H1 (cell line): ENCODE data around the gene HCK. TPM values are rescaled to one million over a fixed set of nuclear protein-coding genes. Genes with fewer than 3 reads are reported as not detected.

ENCODE experiments used
- CTCF ChIA-PET: fragments of 300-600 bp; sonication (Branson Sonifier 250); formaldehyde crosslinking; loops from one replicate; lab custom pipeline; 2021; ENCODE audit not compliant: partially characterized antibody; lab: Charles Lee
- POLR2A ChIA-PET: fragments of 300-600 bp; sonication (Branson Sonifier 250); formaldehyde crosslinking; loops from one replicate; lab custom pipeline; 2021; ENCODE audit warnings: inconsistent platforms; ENCODE audit not compliant: partially characterized antibody; lab: Charles Lee
- DNase-seq, 2 experiments: peaks; one replicate each; pipeline versions ENCODE4 v3.0.0 to v3.0.0-alpha.2; 2010 to 2022; ENCODE audit warnings: low spot score in 2 of 2, low read depth in 1 of 2, mixed read lengths in 1 of 2
- FAIRE-seq: peaks from 2 replicates; lab custom pipeline; 2011; peaks lifted over from hg19 to GRCh38; lab: Jason Lieb, UNC
- H2AFZ ChIP-seq: 2 replicates; pipeline ENCODE4 v1.8.1; 2012; ENCODE audit warnings: low read length, inconsistent platforms
- H2AK5ac ChIP-seq: 2 replicates; pipeline ENCODE4 v1.6.1; 2013; ENCODE audit warnings: low read depth, low read length
- H2BK120ac ChIP-seq: replicated peaks from 2 replicates; pipeline ENCODE3; 2013; ENCODE audit warnings: low read depth, low read length, inconsistent platforms
- H2BK12ac ChIP-seq: 2 replicates; pipeline ENCODE4 v1.6.1; 2013; ENCODE audit warnings: low read depth, low read length
- H2BK15ac ChIP-seq: 2 replicates; pipeline ENCODE4 v1.6.1; 2013; ENCODE audit warnings: low read length
- H2BK20ac ChIP-seq: 2 replicates; pipeline ENCODE4 v1.6.1; 2013; ENCODE audit warnings: low read length
- H2BK5ac ChIP-seq: 2 replicates; pipeline ENCODE4 v1.6.1; 2013; ENCODE audit warnings: low read depth, low read length
- H3K14ac ChIP-seq: 2 replicates; pipeline ENCODE4 v1.6.1; 2013; ENCODE audit warnings: inconsistent platforms; ENCODE audit not compliant: insufficient read length
- H3K18ac ChIP-seq: 2 replicates; pipeline ENCODE4 v1.6.1; 2013; ENCODE audit warnings: low read length; ENCODE audit errors: extremely low read depth
- H3K23ac ChIP-seq: 2 replicates; pipeline ENCODE4 v1.6.1; 2013; ENCODE audit warnings: inconsistent platforms; ENCODE audit not compliant: insufficient read length
- H3K23me2 ChIP-seq: 2 replicates; pipeline ENCODE4 v1.6.1; 2013; ENCODE audit warnings: low read depth, low read length
- H3K27ac ChIP-seq: 2 replicates; pipeline ENCODE4 v1.6.1; 2011; ENCODE audit warnings: low read depth, low read length, inconsistent platforms
- H3K27me3 ChIP-seq, 4 experiments: replicated peaks in 1 of 4; 1 replicate in 1 of 4; 2 replicates in 3 of 4; pipeline versions ENCODE4 v1.6.1 to v1.8.1; 2011 to 2013; ENCODE audit warnings: low read length in 3 of 4, mild to moderate bottlenecking in 3 of 4, inconsistent platforms in 2 of 4, mixed read lengths in 2 of 4, moderate library complexity in 1 of 4; ENCODE audit not compliant: control insufficient read depth in 3 of 4, insufficient read depth in 3 of 4; ENCODE audit errors: extremely low read depth in 1 of 4
- H3K36me3 ChIP-seq, 4 experiments: 2 replicates each; pipeline versions ENCODE4 v1.6.1 to v1.8.1; 2011 to 2013; ENCODE audit warnings: mild to moderate bottlenecking in 4 of 4, low read length in 3 of 4, moderate library complexity in 2 of 4, control low read depth in 1 of 4, inconsistent platforms in 1 of 4; ENCODE audit not compliant: insufficient read depth in 4 of 4, control insufficient read depth in 2 of 4
- H3K4ac ChIP-seq: replicated peaks from 2 replicates; pipeline ENCODE3; 2013; ENCODE audit warnings: low read length, low read depth, mixed read lengths, inconsistent platforms; ENCODE audit not compliant: insufficient read length
- H3K4me1 ChIP-seq, 4 experiments: replicated peaks in 1 of 4; 1 replicate in 1 of 4; 2 replicates in 3 of 4; pipeline versions ENCODE4 v1.6.1 to v1.8.1; 2011 to 2013; ENCODE audit warnings: low read length in 3 of 4, inconsistent platforms in 2 of 4, mixed read lengths in 1 of 4; ENCODE audit not compliant: insufficient read depth in 4 of 4, control insufficient read depth in 3 of 4
- H3K4me2 ChIP-seq, 2 experiments: 2 replicates each; pipeline versions ENCODE4 v1.6.1 to v1.8.1; 2011 to 2013; ENCODE audit warnings: low read depth in 2 of 2, low read length in 2 of 2, control low read depth in 1 of 2, inconsistent platforms in 1 of 2, mild to moderate bottlenecking in 1 of 2; ENCODE audit not compliant: insufficient read depth in 1 of 2
- H3K4me3 ChIP-seq, 4 experiments: fragments of 200-600, 300-600 bp in 1 of 4; sonication (generic), shearing (Covaris generic), sonication (Bioruptor Twin) in 1 of 4; 2 replicates each; pipeline versions ENCODE4 v1.5.1 to v1.8.1; 2011 to 2016; ENCODE audit warnings: low read length in 4 of 4, low read depth in 3 of 4, control low read depth in 2 of 4, inconsistent platforms in 2 of 4, mild to moderate bottlenecking in 2 of 4, mixed read lengths in 1 of 4, moderate library complexity in 1 of 4; ENCODE audit not compliant: insufficient read depth in 2 of 4; ENCODE audit errors: extremely low read depth in 1 of 4
- H3K56ac ChIP-seq: replicated peaks from 2 replicates; pipeline ENCODE3; 2013; ENCODE audit warnings: low read depth, mild to moderate bottlenecking, mixed read lengths, low read length, inconsistent platforms; ENCODE audit not compliant: insufficient read length
- H3K79me1 ChIP-seq: 2 replicates; pipeline ENCODE4 v1.6.1; 2013; ENCODE audit warnings: low read depth, low read length, control low read depth
- H3K79me2 ChIP-seq, 2 experiments: 2 replicates each; pipeline versions ENCODE4 v1.6.1 to v1.8.1; 2012 to 2013; ENCODE audit warnings: low read length in 2 of 2, mild to moderate bottlenecking in 2 of 2, inconsistent platforms in 1 of 2; ENCODE audit not compliant: insufficient read depth in 2 of 2, control insufficient read depth in 1 of 2
- H3K9ac ChIP-seq, 4 experiments: replicated peaks in 1 of 4; 1 replicate in 1 of 4; 2 replicates in 3 of 4; pipeline versions ENCODE4 v1.6.1 to v1.8.1; 2011 to 2013; ENCODE audit warnings: low read depth in 3 of 4, low read length in 3 of 4, control low read depth in 2 of 4, mild to moderate bottlenecking in 2 of 4, moderate library complexity in 2 of 4, inconsistent platforms in 1 of 4; ENCODE audit errors: extremely low read depth in 1 of 4
- H3K9me3 ChIP-seq, 2 experiments: 2 replicates each; pipeline versions ENCODE4 v1.6.1 to v1.8.1; 2012 to 2013; ENCODE audit warnings: mild to moderate bottlenecking in 2 of 2, moderate library complexity in 2 of 2, control low read depth in 1 of 2, inconsistent platforms in 1 of 2, low read depth in 1 of 2, low read length in 1 of 2, mixed read lengths in 1 of 2; ENCODE audit not compliant: insufficient read depth in 2 of 2
- H4K20me1 ChIP-seq, 2 experiments: replicated peaks in 1 of 2; 2 replicates each; pipeline versions ENCODE3 to v1.8.1; 2011 to 2013; ENCODE audit warnings: inconsistent platforms in 2 of 2, low read length in 2 of 2, mild to moderate bottlenecking in 1 of 2; ENCODE audit not compliant: insufficient read depth in 2 of 2, control insufficient read depth in 1 of 2
- H4K5ac ChIP-seq: 2 replicates; pipeline ENCODE4 v1.6.1; 2013; ENCODE audit warnings: low read length, low read depth, mixed read lengths, inconsistent platforms; ENCODE audit not compliant: insufficient read length
- H4K8ac ChIP-seq: 2 replicates; pipeline ENCODE4 v1.8.0; 2013; ENCODE audit warnings: mild to moderate bottlenecking, moderate library complexity, low read length, inconsistent platforms; ENCODE audit not compliant: insufficient read depth; ENCODE audit errors: extremely low read depth
- H4K91ac ChIP-seq: replicated peaks from 2 replicates; pipeline ENCODE3; 2013; ENCODE audit warnings: low read length, mixed read lengths, inconsistent platforms; ENCODE audit not compliant: insufficient read length
- BRCA1 ChIP-seq: IDR thresholded peaks from 2 replicates; pipeline ENCODE4 v1.6.1; 2012; ENCODE audit warnings: low read depth, low read length, improper control_type of control experiment
- JUND ChIP-seq: IDR thresholded peaks from 2 replicates; pipeline ENCODE4 v1.6.1; 2011; ENCODE audit warnings: mild to moderate bottlenecking, improper control_type of control experiment, low read length
- KDM1A ChIP-seq: fragments of 200-600, 300-600 bp; sonication (generic); IDR thresholded peaks from 2 replicates; pipeline ENCODE4 v1.7.1; 2016; ENCODE audit warnings: mild to moderate bottlenecking, low read length, borderline replicate concordance
- MAFK ChIP-seq: IDR thresholded peaks from 2 replicates; pipeline ENCODE4 v1.6.1; 2012; ENCODE audit warnings: low read depth, mild to moderate bottlenecking, improper control_type of control experiment, low read length
- TAF7 ChIP-seq: optimal IDR thresholded peaks from 2 replicates; pipeline ENCODE3; 2011; ENCODE audit warnings: low read depth, mild to moderate bottlenecking, inconsistent platforms, low read length, moderate library complexity, borderline replicate concordance
- WGBS, 2 experiments: shearing (Covaris generic) in 1 of 2; methylation state at CpG; one replicate each; pipeline versions ENCODE4 v1.1.6 to v1.1.7; 2013 to 2015; ENCODE audit warnings: low lambda C conversion rate in 2 of 2, mixed read lengths in 2 of 2, inconsistent platforms in 1 of 2, low coverage in 1 of 2, missing lambda C conversion rate in 1 of 2; ENCODE audit not compliant: insufficient replicate concordance in 2 of 2, insufficient coverage in 1 of 2, insufficient read length in 1 of 2; ENCODE audit errors: extremely low coverage in 1 of 2, missing lambda C conversion rate in 1 of 2; 5-methylcytosine and 5-hydroxymethylcytosine counted together
- polyA plus RNA-seq, 7 experiments: library from polyadenylated mRNA; depleted of rRNA in 3 of 7; stranded (reverse) in 5 of 7; unstranded in 2 of 7; fragments of >200 nt in 5 of 7; fragments of 200-250 nt in 2 of 7; gene quantifications; 1 replicate in 5 of 7; 2 replicates in 1 of 7; 4 replicates in 1 of 7; pipeline versions ENCODE4 v1.2.1 to v1.2.3, GENCODE V29; 2011 to 2013; ENCODE audit warnings: missing spikeins in 2 of 7, mixed read lengths in 2 of 7
- total RNA-seq: library from RNA; stranded (reverse); fragmentation: NEBNext Ultra II Directional; extraction: Animal tissue kit (Norgen Biotek cat#: 25700); gene quantifications from 2 replicates; pipeline ENCODE4 v1.2.1, GENCODE V29; 2021
- TF ChIP-seq, protein P1 (sequence below), 3 experiments: IDR thresholded peaks; 1 replicate in 2 of 3; 2 replicates in 1 of 3; pipeline versions ENCODE4 v1.5.1 to v1.6.1; 2011; ENCODE audit warnings: low read length in 3 of 3, mild to moderate bottlenecking in 3 of 3, inconsistent platforms in 2 of 3, low read depth in 1 of 3, moderate library complexity in 1 of 3; ENCODE audit not compliant: insufficient read depth in 1 of 3; ENCODE audit errors: control extremely low read depth in 1 of 3

The HCK gene
- total and polyA plus RNA-seq, 2 of the 8 experiments (the other 6 are each of a cell fraction or from before 2014, with no cell fraction given) = 0.37 to 4.3 TPM

DNA sequence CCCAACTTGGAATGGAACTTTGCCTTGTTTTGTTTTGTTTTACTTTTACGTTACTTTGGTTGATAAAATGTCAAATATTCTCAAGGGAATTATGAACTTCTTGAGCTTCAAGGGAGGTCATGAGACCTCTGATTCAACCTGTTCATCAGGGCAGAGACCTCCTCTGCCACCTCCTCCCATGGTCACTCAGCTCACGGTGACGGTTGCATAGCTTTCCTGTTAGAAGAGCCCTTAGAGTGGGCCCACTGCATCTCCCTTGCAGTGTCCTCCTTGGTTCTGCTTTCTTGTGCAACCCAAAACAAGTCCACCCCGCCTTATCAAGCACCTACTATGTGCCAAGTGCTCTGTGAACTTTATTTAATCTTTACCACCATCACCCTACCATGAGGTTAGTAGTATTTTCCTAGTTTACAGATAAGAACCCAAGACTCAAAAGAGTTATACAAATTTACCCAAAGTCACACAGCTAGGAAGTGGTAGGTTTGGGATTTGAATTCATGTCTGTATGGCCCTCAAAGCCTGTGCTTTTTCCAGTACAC is 72.9 kb downstream of the HCK start:
- Histone ChIP-seq H3K79me2 (peaks cover 0 to 66% of the 10 kb centered on the region in 2 experiments; a peak in 2 of 4 replicates), H3K18ac (no peak overlapping the region), H2BK15ac (no peak overlapping the region), H3K56ac (no peak overlapping the region), H4K20me1 (peaks cover 1 to 6% of the 10 kb centered on the region in 2 experiments), H3K4me1 (peaks cover 0 to 6% (median 0%) of the 10 kb centered on the region in 4 experiments; a peak in 1 of 7 replicates), H3K9ac (no peak overlapping the region), H3K23ac (no peak overlapping the region), H3K79me1 (no peaks in the 10 kb centered on the region; the same call in 1 of the 2 replicates), H2BK5ac (no peak overlapping the region), H3K27me3 (no peaks in the 10 kb centered on the region), H2BK12ac (no peak overlapping the region), H2AFZ (no peak overlapping the region), H2BK120ac (no peak overlapping the region), H4K91ac (no peak overlapping the region), H3K4me3 (no peak overlapping the region), H2BK20ac (no peak overlapping the region), H3K27ac (no peak overlapping the region), H3K4me2 (no peak overlapping the region), H3K9me3 (peaks cover 0 to 12% of the 10 kb centered on the region in 2 experiments; a peak in 1 of 4 replicates), H3K36me3 (no peaks in the 10 kb centered on the region; a peak in 2 of 8 replicates), H3K23me2 (no peaks in the 10 kb centered on the region), H4K8ac (no peak overlapping the region), H2AK5ac (no peak overlapping the region), H3K14ac (no peak overlapping the region), H4K5ac (no peak overlapping the region), H3K4ac (no peak overlapping the region)
- DNase-seq = no peak
- 90% methylated on average over 4 of the region's 4 CpGs; no CpG with 5 or more reads in 1 of the 2 experiments for WGBS, 2 experiments
- ChIA-PET POLR2A (interaction anchor here (1.4 kb wide), 2 partner anchors 13 to 15 kb away, joined by 4 to 5 read pairs; partner anchors contain the start of gene TM9SF4), CTCF (no interaction called here)
- TF ChIP-seq KDM1A = no peak
- TF ChIP-seq TAF7 = no peak
- TF ChIP-seq BRCA1 = no peak
- TF ChIP-seq, protein P1, sequence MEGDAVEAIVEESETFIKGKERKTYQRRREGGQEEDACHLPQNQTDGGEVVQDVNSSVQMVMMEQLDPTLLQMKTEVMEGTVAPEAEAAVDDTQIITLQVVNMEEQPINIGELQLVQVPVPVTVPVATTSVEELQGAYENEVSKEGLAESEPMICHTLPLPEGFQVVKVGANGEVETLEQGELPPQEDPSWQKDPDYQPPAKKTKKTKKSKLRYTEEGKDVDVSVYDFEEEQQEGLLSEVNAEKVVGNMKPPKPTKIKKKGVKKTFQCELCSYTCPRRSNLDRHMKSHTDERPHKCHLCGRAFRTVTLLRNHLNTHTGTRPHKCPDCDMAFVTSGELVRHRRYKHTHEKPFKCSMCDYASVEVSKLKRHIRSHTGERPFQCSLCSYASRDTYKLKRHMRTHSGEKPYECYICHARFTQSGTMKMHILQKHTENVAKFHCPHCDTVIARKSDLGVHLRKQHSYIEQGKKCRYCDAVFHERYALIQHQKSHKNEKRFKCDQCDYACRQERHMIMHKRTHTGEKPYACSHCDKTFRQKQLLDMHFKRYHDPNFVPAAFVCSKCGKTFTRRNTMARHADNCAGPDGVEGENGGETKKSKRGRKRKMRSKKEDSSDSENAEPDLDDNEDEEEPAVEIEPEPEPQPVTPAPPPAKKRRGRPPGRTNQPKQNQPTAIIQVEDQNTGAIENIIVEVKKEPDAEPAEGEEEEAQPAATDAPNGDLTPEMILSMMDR (IDR thresholded peaks at IDR 0.05; ENCODE audit: control extremely low read depth in 1 of 3, insufficient read depth in 1 of 3, low read depth in 1 of 3, low read length in 3 of 3) = no peak
- no peak for TF ChIP-seq JUND
- no peak for TF ChIP-seq MAFK
- FAIRE-seq = no peak
